H9 (cell line): ENCODE measurements around the gene SEC23A. TPM values are rescaled to one million over a fixed set of nuclear protein-coding genes. Genes with fewer than 3 reads are reported as not detected.

Experiments
- DNase-seq: peaks from one replicate; pipeline ENCODE4 v3.0.0-alpha.2; 2017
- H2AFZ ChIP-seq: one replicate; pipeline ENCODE4 v1.6.1; 2013; ENCODE audit warnings: mild to moderate bottlenecking, low read length, control low read depth, moderate library complexity
- H2AK5ac ChIP-seq: 2 replicates; pipeline ENCODE4 v1.6.1; 2013; ENCODE audit warnings: low read length, control low read depth, mixed read lengths; ENCODE audit not compliant: insufficient read length
- H2BK120ac ChIP-seq: one replicate; pipeline ENCODE4 v1.6.1; 2013; ENCODE audit warnings: low read depth, mild to moderate bottlenecking, low read length, control low read depth, inconsistent platforms; ENCODE audit not compliant: poor library complexity, severe bottlenecking
- H2BK12ac ChIP-seq: 2 replicates; pipeline ENCODE4 v1.6.1; 2013; ENCODE audit warnings: low read length, control low read depth, mixed read lengths, low read depth; ENCODE audit not compliant: insufficient read length
- H2BK15ac ChIP-seq: 2 replicates; pipeline ENCODE4 v1.6.1; 2013; ENCODE audit warnings: low read depth, low read length, control low read depth
- H2BK20ac ChIP-seq: one replicate; pipeline ENCODE4 v1.6.1; 2013; ENCODE audit warnings: low read depth, mild to moderate bottlenecking, low read length, control low read depth, inconsistent platforms; ENCODE audit not compliant: poor library complexity, severe bottlenecking
- H2BK5ac ChIP-seq: 2 replicates; pipeline ENCODE4 v1.6.1; 2013; ENCODE audit warnings: low read length, control low read depth, mixed read lengths; ENCODE audit not compliant: insufficient read length
- H3K14ac ChIP-seq: 2 replicates; pipeline ENCODE4 v1.6.1; 2013; ENCODE audit warnings: low read length, control low read depth; ENCODE audit not compliant: insufficient read depth
- H3K18ac ChIP-seq: 2 replicates; pipeline ENCODE4 v1.6.1; 2013; ENCODE audit warnings: low read depth, mild to moderate bottlenecking, mixed read lengths, low read length, control low read depth; ENCODE audit not compliant: insufficient read length
- H3K23ac ChIP-seq: 2 replicates; pipeline ENCODE4 v1.6.1; 2013; ENCODE audit warnings: low read length, control low read depth, mixed read lengths, low read depth; ENCODE audit not compliant: insufficient read length
- H3K23me2 ChIP-seq: 2 replicates; pipeline ENCODE4 v1.6.1; 2013; ENCODE audit warnings: low read depth, mild to moderate bottlenecking, mixed read lengths, low read length, control low read depth; ENCODE audit not compliant: insufficient read length, poor library complexity, severe bottlenecking
- H3K27ac ChIP-seq: 2 replicates; pipeline ENCODE4 v1.5.1; 2013; ENCODE audit warnings: low read length, control low read depth, mixed read lengths, low read depth; ENCODE audit not compliant: insufficient read length
- H3K27me3 ChIP-seq: 2 replicates; pipeline ENCODE4 v1.6.1; 2013; ENCODE audit warnings: low read length, control low read depth, inconsistent platforms; ENCODE audit not compliant: insufficient read depth
- H3K4ac ChIP-seq: 2 replicates; pipeline ENCODE4 v1.6.1; 2013; ENCODE audit warnings: low read depth, mild to moderate bottlenecking, control low read depth, inconsistent platforms, low read length, moderate library complexity
- H3K4me1 ChIP-seq: 2 replicates; pipeline ENCODE4 v1.6.1; 2013; ENCODE audit warnings: low read length, control low read depth, inconsistent platforms; ENCODE audit not compliant: insufficient read depth
- H3K4me2 ChIP-seq: 2 replicates; pipeline ENCODE4 v1.6.1; 2013; ENCODE audit warnings: low read length, control low read depth, mixed read lengths; ENCODE audit not compliant: insufficient read length, insufficient read depth
- H3K56ac ChIP-seq: 2 replicates; pipeline ENCODE4 v1.6.1; 2013; ENCODE audit warnings: low read depth, mild to moderate bottlenecking, mixed read lengths, low read length, control low read depth; ENCODE audit not compliant: insufficient read length
- H3K79me1 ChIP-seq: 2 replicates; pipeline ENCODE4 v1.6.1; 2013; ENCODE audit warnings: low read depth, mild to moderate bottlenecking, moderate library complexity, low read length, control low read depth, inconsistent platforms; ENCODE audit not compliant: insufficient read depth, poor library complexity, severe bottlenecking
- H3K79me2 ChIP-seq: 2 replicates; pipeline ENCODE4 v1.6.1; 2013; ENCODE audit warnings: low read length, control low read depth, inconsistent platforms; ENCODE audit not compliant: insufficient read depth
- H3K9ac ChIP-seq: 2 replicates; pipeline ENCODE4 v1.6.1; 2013; ENCODE audit warnings: low read length, control low read depth, mixed read lengths; ENCODE audit not compliant: insufficient read length; ENCODE audit errors: extremely low read depth
- H3K9me3 ChIP-seq: one replicate; pipeline ENCODE4 v1.6.1; 2013; ENCODE audit warnings: low read depth, low read length, inconsistent platforms; ENCODE audit not compliant: control insufficient read depth
- H3T11ph ChIP-seq: one replicate; pipeline ENCODE4 v1.6.1; 2013; ENCODE audit warnings: mild to moderate bottlenecking, low read length, control low read depth, inconsistent platforms
- H4K20me1 ChIP-seq: one replicate; pipeline ENCODE4 v1.6.1; 2013; ENCODE audit not compliant: control insufficient read depth, insufficient read length, insufficient read depth
- H4K5ac ChIP-seq: 2 replicates; pipeline ENCODE4 v1.6.1; 2013; ENCODE audit warnings: low read depth, mild to moderate bottlenecking, mixed read lengths, low read length, control low read depth; ENCODE audit not compliant: insufficient read length
- H4K8ac ChIP-seq: replicated peaks from 2 replicates; pipeline ENCODE4 v1.6.1; 2013; ENCODE audit warnings: low read length, control low read depth, mixed read lengths, low read depth; ENCODE audit not compliant: insufficient read length
- H4K91ac ChIP-seq: 2 replicates; pipeline ENCODE4 v1.6.1; 2013; ENCODE audit warnings: low read depth, mild to moderate bottlenecking, moderate library complexity, mixed read lengths, low read length, control low read depth; ENCODE audit not compliant: insufficient read length
- H3K27ac Mint-ChIP-seq, 3 experiments: 2 replicates in 2 of 3; 3 replicates in 1 of 3; pipeline ENCODE4 v1.8.0; 2020 to 2021; ENCODE audit warnings: mixed read lengths in 3 of 3, mild to moderate bottlenecking in 1 of 3, moderate library complexity in 1 of 3
- H3K27me3 Mint-ChIP-seq: 2 replicates; pipeline ENCODE4 v1.8.0; 2021; ENCODE audit warnings: low read depth, mild to moderate bottlenecking, moderate library complexity, mixed read lengths
- H3K36me3 Mint-ChIP-seq, 3 experiments: 2 replicates in 2 of 3; 3 replicates in 1 of 3; pipeline ENCODE4 v1.8.0; 2020 to 2021; ENCODE audit warnings: low read depth in 3 of 3, mixed read lengths in 3 of 3; ENCODE audit not compliant: insufficient read depth in 1 of 3
- H3K4me1 Mint-ChIP-seq, 2 experiments: 2 replicates each; pipeline ENCODE4 v1.8.0; 2020; ENCODE audit warnings: mixed read lengths in 2 of 2
- H3K4me3 Mint-ChIP-seq, 2 experiments: 2 replicates in 1 of 2; 3 replicates in 1 of 2; pipeline ENCODE4 v1.8.0; 2020 to 2021; ENCODE audit warnings: mild to moderate bottlenecking in 2 of 2, mixed read lengths in 2 of 2, moderate library complexity in 1 of 2
- H3K9me3 Mint-ChIP-seq, 2 experiments: 2 replicates in 1 of 2; 3 replicates in 1 of 2; pipeline ENCODE4 v1.8.0; 2020; ENCODE audit warnings: mild to moderate bottlenecking in 2 of 2, mixed read lengths in 2 of 2, moderate library complexity in 1 of 2
- CTCF ChIP-seq: fragments of 200-600 bp; sonication (generic); conservative IDR thresholded peaks from 3 replicates; pipeline ENCODE4 v1.8.0; 2021; ENCODE audit warnings: antibody characterized with exemption, mild to moderate bottlenecking
- WGBS: extraction: QIAGEN DNeasy Blood & Tissue Kit; methylation state at CpG from one replicate; pipeline ENCODE4 v1.1.7; 2013; ENCODE audit warnings: missing lambda C conversion rate, low lambda C conversion rate, mixed read lengths; ENCODE audit not compliant: insufficient read length; ENCODE audit errors: extremely low coverage; 5-methylcytosine and 5-hydroxymethylcytosine counted together
- total RNA-seq: library from RNA; stranded (reverse); gene quantifications from 2 replicates; pipeline ENCODE4 v1.2.1, GENCODE V29; 2021

Gene SEC23A
- total RNA-seq, 1 experiment from 2014 or later, result 55.3 TPM

GRCh38 chr14:38989922-38990546, 113.0 kb downstream of the SEC23A start:
- H3K27me3 Mint-ChIP-seq, result no peaks in the 10 kb centered on the region
- Histone ChIP-seq H2BK20ac (no peak overlapping the region), H2AFZ (no peak overlapping the region), H3K4me2 (no peak overlapping the region), H3T11ph (no peak overlapping the region), H3K18ac (no peak overlapping the region), H3K79me1 (no peaks in the 10 kb centered on the region), H2BK120ac (no peak overlapping the region), H3K9ac (no peak overlapping the region), H3K56ac (no peak overlapping the region), H3K23ac (no peak overlapping the region), H4K20me1 (no peaks in the 10 kb centered on the region), H3K14ac (no peak overlapping the region), H3K23me2 (no peaks in the 10 kb centered on the region), H4K91ac (no peak overlapping the region), H3K27me3 (no peaks in the 10 kb centered on the region), H3K79me2 (no peaks in the 10 kb centered on the region), H3K27ac (no peak overlapping the region), H4K5ac (no peak overlapping the region), H2BK5ac (no peak overlapping the region), H3K9me3 (no peaks in the 10 kb centered on the region), H4K8ac (no peak overlapping the region), H3K4me1 (no peaks in the 10 kb centered on the region), H2BK15ac (no peak overlapping the region), H3K4ac (no peak overlapping the region), H2AK5ac (no peak overlapping the region), H2BK12ac (no peak overlapping the region)
- H3K36me3 Mint-ChIP-seq, result no peaks in the 10 kb centered on the region
- H3K4me1 Mint-ChIP-seq, result peaks cover 0 to 3% of the 10 kb centered on the region in 2 experiments; a peak in 1 of 4 replicates
- no peak for TF ChIP-seq CTCF
- no peak for DNase-seq
- H3K9me3 Mint-ChIP-seq, result no peaks in the 10 kb centered on the region
- H3K4me3 Mint-ChIP-seq, result no peak overlapping the region
- no peak overlapping the region for H3K27ac Mint-ChIP-seq
- no CpG with 5 or more reads among the region's 2 CpGs for WGBS
